Mucosa of rectum (tissue), 2 donors: Measurements from ENCODE around the gene MAPK9.
A peak's percentile ranks its signal among the peaks of the same experiment; 100 is the strongest.

Experiments used
- H3K27ac ChIP-seq, 2 donors: one replicate each; pipeline ENCODE4 v1.7.0; 2013; ENCODE audit warnings: inconsistent platforms in 2 of 2, low read depth in 2 of 2, low read length in 2 of 2
- H3K27me3 ChIP-seq, 2 donors: one replicate each; pipeline ENCODE4 v1.7.0; 2013; ENCODE audit warnings: low read length in 2 of 2; ENCODE audit not compliant: control insufficient read depth in 2 of 2, insufficient read depth in 2 of 2
- H3K36me3 ChIP-seq, 2 donors: one replicate each; pipeline ENCODE4 v1.7.0; 2013; ENCODE audit warnings: low read length in 2 of 2; ENCODE audit not compliant: control insufficient read depth in 2 of 2, insufficient read depth in 2 of 2
- H3K4me1 ChIP-seq, 2 donors: one replicate each; pipeline ENCODE4 v1.7.0; 2013; ENCODE audit warnings: low read length in 2 of 2, mild to moderate bottlenecking in 1 of 2; ENCODE audit not compliant: control insufficient read depth in 2 of 2, insufficient read depth in 2 of 2
- H3K4me3 ChIP-seq, 2 donors: one replicate each; pipeline ENCODE4 v1.7.0; 2013; ENCODE audit warnings: low read length in 2 of 2
- H3K9ac ChIP-seq, 2 donors: one replicate each; pipeline ENCODE4 v1.7.0; 2013; ENCODE audit warnings: low read length in 2 of 2, low read depth in 1 of 2, mild to moderate bottlenecking in 1 of 2
- H3K9me3 ChIP-seq, 2 donors: one replicate each; pipeline ENCODE4 v1.7.0; 2013; ENCODE audit warnings: low read length in 2 of 2; ENCODE audit not compliant: control insufficient read depth in 2 of 2
- donor health status: healthy.
- donor health status: Normal muscosa, but diverticular disease.

MAPK9 gene

DNA sequence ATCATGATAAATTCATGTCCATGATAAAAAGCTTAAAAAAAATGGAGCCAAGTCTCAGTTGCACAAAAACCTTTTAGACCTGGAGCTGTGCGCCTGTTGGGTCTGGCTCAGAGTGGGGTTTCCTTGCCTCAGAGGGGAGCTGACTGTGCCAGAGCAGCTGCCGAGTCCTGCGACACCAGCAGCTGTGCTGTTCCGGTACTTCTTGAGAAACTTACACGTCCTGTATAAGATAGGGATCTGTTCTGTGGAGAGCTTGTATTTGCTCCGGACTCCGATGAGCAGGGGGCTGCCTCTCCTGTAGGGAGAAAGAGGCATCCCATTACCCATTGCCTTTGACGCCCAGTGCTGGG, 32.7 kb upstream of the MAPK9 start:
- peaks cover 0 to 2% of the 10 kb centered on the region in 2 donors for H3K36me3 ChIP-seq
- no peak overlapping the region for H3K9ac ChIP-seq
- H3K27ac ChIP-seq, result no peak overlapping the region
- H3K9me3 ChIP-seq, result no peaks in the 10 kb centered on the region
- no peaks in the 10 kb centered on the region for H3K4me1 ChIP-seq
- peaks cover 0 to 2% of the 10 kb centered on the region in 2 donors for H3K27me3 ChIP-seq
- no peak overlapping the region for H3K4me3 ChIP-seq

- Histone ChIP-seq H3K36me3 (peaks cover 0 to 2% of the 10 kb centered on the region in 2 donors), H3K9me3 (no peaks in the 10 kb centered on the region), H3K9ac (no peak overlapping the region), H3K4me1 (no peaks in the 10 kb centered on the region), H3K27me3 (peaks cover 0 to 2% of the 10 kb centered on the region in 2 donors), H3K27ac (no peak overlapping the region), H3K4me3 (no peak overlapping the region)
These were observed 32.2 kb upstream of the MAPK9 start for GRCh38 chr5:180323941-180324600.

GRCh38 chr5:180323160-180323559, 31.3 kb upstream of the MAPK9 start:
- H3K4me1 ChIP-seq, result no peaks in the 10 kb centered on the region
- H3K9ac ChIP-seq, result no peak overlapping the region
- peaks cover 0 to 2% of the 10 kb centered on the region in 2 donors for H3K36me3 ChIP-seq
- H3K27me3 ChIP-seq, result peaks cover 0 to 2% of the 10 kb centered on the region in 2 donors
- H3K9me3 ChIP-seq, result no peaks in the 10 kb centered on the region
- H3K4me3 ChIP-seq, result no peak overlapping the region
- H3K27ac ChIP-seq, result no peak overlapping the region

DNA sequence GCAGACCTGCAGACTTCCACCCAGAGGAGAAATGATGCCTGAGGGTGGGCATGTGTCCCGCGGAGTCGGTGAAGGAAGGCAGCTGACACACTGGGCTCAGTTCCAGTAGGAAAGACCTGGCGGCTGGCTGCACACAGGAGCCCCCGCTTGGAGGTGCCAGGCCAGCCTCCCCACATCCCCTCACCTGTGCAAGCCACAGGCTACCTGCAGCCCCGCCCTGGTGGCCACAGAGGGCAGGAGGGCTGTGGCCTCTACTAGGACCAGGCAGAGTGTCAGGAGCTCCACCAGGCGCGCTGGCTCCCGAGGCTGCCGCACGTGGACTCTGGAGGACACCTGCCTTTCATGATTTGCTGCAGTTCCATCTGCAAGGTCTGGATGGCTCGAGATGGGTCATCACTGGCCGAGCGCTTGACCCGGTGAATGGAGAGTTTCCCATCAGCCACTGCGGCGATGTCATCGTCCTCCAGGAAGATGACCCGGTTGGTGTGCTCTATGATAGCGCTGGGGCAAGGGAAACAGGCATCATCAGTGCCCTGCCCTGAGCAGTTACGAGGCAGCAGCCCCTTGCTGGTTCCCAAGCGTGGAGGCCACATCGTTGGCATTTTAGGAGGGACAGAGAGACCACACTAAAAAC, 26.7 kb upstream of the MAPK9 start:
- H3K4me3 ChIP-seq, result no peak overlapping the region
- no peaks in the 10 kb centered on the region for H3K36me3 ChIP-seq
- H3K27ac ChIP-seq, result no peak overlapping the region
- no peaks in the 10 kb centered on the region for H3K4me1 ChIP-seq
- no peaks in the 10 kb centered on the region for H3K27me3 ChIP-seq
- H3K9me3 ChIP-seq, result no peaks in the 10 kb centered on the region
- H3K9ac ChIP-seq, result no peak overlapping the region

- H3K36me3 ChIP-seq, result no peaks in the 10 kb centered on the region
- H3K27ac ChIP-seq, result no peak overlapping the region
- no peaks in the 10 kb centered on the region for H3K4me1 ChIP-seq
- no peaks in the 10 kb centered on the region for H3K9me3 ChIP-seq
- H3K27me3 ChIP-seq, result no peaks in the 10 kb centered on the region
- no peak overlapping the region for H3K4me3 ChIP-seq
- no peak overlapping the region for H3K9ac ChIP-seq
These were observed 24.7 kb upstream of the MAPK9 start for GRCh38 chr5:180316586-180316985.

- no peaks in the 10 kb centered on the region for H3K36me3 ChIP-seq
- H3K27me3 ChIP-seq, result no peaks in the 10 kb centered on the region
These were observed 23.9 kb upstream of the MAPK9 start for GRCh38 chr5:180315762-180316212.

GRCh38 chr5:180313677-180314505, 22.0 kb upstream of the MAPK9 start:
- no peaks in the 10 kb centered on the region for H3K4me1 ChIP-seq
- H3K9me3 ChIP-seq, result no peaks in the 10 kb centered on the region
- peak overlapping the region in 1 of 2 donors; percentile 56 for H3K27ac ChIP-seq
- H3K27me3 ChIP-seq, result no peaks in the 10 kb centered on the region
- peak overlapping the region; percentile 19 to 72 for H3K9ac ChIP-seq
- peak overlapping the region; percentile 23 to 74 for H3K4me3 ChIP-seq
- H3K36me3 ChIP-seq, result no peaks in the 10 kb centered on the region

More at GRCh38 chr5:180315762-180316212, 23.9 kb upstream of the MAPK9 start:
- Histone ChIP-seq H3K9me3 (no peaks in the 10 kb centered on the region), H3K9ac (no peak overlapping the region), H3K4me1 (no peaks in the 10 kb centered on the region), H3K27ac (no peak overlapping the region), H3K4me3 (no peak overlapping the region)

- Histone ChIP-seq H3K27ac (no peak overlapping the region), H3K27me3 (no peaks in the 10 kb centered on the region), H3K9ac (no peak overlapping the region), H3K4me3 (no peak overlapping the region), H3K9me3 (no peaks in the 10 kb centered on the region), H3K36me3 (no peaks in the 10 kb centered on the region), H3K4me1 (no peaks in the 10 kb centered on the region)
These were observed 19.3 kb upstream of the MAPK9 start for GRCh38 chr5:180311216-180311615.

GRCh38 chr5:180306796-180307195, 14.9 kb upstream of the MAPK9 start:
- H3K27ac ChIP-seq, result no peak overlapping the region
- H3K9me3 ChIP-seq, result no peaks in the 10 kb centered on the region
- H3K27me3 ChIP-seq, result no peaks in the 10 kb centered on the region
- H3K4me1 ChIP-seq, result no peaks in the 10 kb centered on the region
- no peak overlapping the region for H3K4me3 ChIP-seq
- no peaks in the 10 kb centered on the region for H3K36me3 ChIP-seq
- H3K9ac ChIP-seq, result no peak overlapping the region

DNA sequence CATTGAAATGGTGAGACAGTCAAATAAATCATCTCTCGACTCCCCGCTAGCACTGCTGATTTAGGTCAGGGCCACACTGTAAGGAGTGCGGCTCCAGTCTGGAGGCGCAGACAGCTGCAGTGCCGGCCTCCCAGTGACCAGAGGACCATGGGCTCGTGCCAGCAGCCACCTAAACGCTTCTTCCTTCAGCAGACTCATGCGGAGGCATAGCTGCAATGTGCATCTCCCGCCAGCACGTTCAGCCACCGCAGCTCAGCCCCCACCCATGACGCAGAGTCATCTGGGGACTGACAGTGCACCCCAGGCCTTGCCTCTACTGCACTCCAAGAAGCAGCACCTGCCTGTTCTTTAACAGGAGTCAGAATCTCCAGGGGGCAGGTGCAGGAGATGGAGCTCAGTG, 13.6 kb upstream of the MAPK9 start:
- Histone ChIP-seq H3K9ac (no peak overlapping the region), H3K27ac (no peak overlapping the region), H3K4me1 (no peaks in the 10 kb centered on the region), H3K4me3 (no peak overlapping the region), H3K36me3 (no peaks in the 10 kb centered on the region), H3K9me3 (no peaks in the 10 kb centered on the region), H3K27me3 (no peaks in the 10 kb centered on the region)
